Measurements from ENCODE around the gene EPAS1.

The EPAS1 gene

DNA sequence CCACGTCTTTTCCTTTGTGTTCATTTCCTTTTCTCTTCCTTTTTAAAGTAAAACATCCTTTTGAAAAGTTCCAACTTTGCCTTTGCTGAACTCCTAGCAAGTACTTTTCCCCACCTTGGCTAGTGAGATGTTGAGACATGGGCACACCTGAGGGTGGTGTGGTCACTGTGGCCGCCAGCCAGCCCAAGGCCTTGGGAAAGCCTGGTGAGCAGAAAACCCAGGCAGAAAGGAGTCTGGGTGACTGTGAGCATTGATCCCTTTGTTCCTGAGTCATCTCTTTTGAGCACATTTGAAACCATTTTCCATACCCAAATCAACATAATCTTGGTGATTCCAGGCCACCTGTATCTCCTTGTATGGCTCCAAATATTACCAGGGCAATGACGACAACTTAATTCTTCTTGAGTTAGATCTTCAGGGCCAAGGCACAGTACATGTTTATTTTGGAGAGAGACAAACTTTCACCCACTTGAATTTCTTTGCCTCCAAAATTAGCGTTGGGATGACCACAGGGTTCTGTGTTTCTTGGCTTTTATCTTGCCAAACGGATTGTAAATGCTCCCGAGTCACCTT is 14.5 kb downstream of the EPAS1 start:
- in situ Hi-C loops (cut with MboI; ENCODE audit: low sequenced_read_pairs, unreplicated experiment), result no loop called here
- no peak for DNase-seq (ENCODE audit: low spot score)
- TF ChIP-seq, protein P1, sequence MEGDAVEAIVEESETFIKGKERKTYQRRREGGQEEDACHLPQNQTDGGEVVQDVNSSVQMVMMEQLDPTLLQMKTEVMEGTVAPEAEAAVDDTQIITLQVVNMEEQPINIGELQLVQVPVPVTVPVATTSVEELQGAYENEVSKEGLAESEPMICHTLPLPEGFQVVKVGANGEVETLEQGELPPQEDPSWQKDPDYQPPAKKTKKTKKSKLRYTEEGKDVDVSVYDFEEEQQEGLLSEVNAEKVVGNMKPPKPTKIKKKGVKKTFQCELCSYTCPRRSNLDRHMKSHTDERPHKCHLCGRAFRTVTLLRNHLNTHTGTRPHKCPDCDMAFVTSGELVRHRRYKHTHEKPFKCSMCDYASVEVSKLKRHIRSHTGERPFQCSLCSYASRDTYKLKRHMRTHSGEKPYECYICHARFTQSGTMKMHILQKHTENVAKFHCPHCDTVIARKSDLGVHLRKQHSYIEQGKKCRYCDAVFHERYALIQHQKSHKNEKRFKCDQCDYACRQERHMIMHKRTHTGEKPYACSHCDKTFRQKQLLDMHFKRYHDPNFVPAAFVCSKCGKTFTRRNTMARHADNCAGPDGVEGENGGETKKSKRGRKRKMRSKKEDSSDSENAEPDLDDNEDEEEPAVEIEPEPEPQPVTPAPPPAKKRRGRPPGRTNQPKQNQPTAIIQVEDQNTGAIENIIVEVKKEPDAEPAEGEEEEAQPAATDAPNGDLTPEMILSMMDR (IDR thresholded peaks at IDR 0.05; ENCODE audit: borderline replicate concordance, control extremely low read depth, extremely low read depth, insufficient read depth, missing control alignments), result no peak

DNA sequence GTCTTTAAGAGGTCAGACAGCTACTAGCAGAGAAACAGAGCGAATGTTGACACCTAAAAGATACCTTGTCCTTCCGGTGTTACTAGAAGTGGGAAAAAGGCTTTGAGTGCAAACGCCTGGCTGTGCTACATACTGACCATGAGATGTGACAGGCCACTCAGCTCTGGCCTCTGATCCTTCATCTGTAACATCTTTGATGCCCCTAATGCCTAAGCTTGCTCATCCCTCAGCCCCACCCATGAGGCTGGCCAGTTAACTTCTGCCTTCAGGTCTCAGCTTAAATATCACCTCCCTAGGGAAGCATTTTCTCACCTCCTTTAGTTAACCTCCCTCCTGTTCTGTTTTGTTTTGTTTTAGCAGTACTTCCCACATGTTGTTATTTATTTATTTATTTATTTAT is 15.9 kb downstream of the EPAS1 start:
- DNase-seq (ENCODE audit: low spot score), result no peak
- in situ Hi-C loops (cut with MboI; ENCODE audit: low sequenced_read_pairs, unreplicated experiment), result no loop called here
- TF ChIP-seq, protein P1 (IDR thresholded peaks at IDR 0.05; ENCODE audit: borderline replicate concordance, control extremely low read depth, extremely low read depth, insufficient read depth, missing control alignments), result no peak

DNA sequence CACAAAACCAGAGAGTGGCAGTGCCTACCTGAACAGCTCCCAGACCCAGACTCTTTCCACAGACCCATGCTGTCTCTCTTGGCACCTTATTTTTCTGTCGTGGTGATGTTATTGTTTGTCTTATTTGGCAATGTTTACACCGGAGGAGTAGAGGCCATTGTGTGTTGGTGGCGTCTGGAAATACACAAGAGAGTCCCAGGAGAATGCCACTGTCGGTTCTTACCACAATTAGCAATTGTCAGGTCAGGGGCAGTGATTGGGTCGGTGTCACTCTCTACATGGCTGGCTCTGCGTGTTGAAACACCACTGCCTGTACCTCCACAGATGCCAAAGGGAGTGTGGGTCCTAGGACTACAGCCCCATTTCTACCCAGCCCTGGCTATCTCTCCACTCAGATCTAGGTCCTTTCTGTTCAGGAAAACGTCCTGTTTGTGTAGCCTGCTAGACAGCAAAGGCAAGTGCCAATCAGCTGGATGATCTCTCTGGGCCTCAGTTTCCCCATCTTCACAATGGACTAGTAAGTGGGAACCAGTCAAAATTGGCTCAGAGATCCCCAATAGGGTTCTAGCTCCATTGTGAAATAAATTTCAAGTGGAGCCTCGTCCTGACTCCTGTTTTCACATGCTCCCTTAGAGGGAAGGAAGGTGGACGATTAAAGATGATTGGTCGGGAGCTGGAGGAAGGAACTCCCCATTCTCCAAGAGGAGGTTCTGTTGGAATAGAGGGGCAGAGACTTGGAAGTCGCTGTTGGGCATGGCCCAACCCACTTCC is 17.0 kb downstream of the EPAS1 start:
- no peak for DNase-seq (ENCODE audit: low spot score)
- in situ Hi-C loops (cut with MboI; ENCODE audit: low sequenced_read_pairs, unreplicated experiment), result no loop called here
- TF ChIP-seq, protein P1 (IDR thresholded peaks at IDR 0.05; ENCODE audit: borderline replicate concordance, control extremely low read depth, extremely low read depth, insufficient read depth, missing control alignments), result no peak

DNA sequence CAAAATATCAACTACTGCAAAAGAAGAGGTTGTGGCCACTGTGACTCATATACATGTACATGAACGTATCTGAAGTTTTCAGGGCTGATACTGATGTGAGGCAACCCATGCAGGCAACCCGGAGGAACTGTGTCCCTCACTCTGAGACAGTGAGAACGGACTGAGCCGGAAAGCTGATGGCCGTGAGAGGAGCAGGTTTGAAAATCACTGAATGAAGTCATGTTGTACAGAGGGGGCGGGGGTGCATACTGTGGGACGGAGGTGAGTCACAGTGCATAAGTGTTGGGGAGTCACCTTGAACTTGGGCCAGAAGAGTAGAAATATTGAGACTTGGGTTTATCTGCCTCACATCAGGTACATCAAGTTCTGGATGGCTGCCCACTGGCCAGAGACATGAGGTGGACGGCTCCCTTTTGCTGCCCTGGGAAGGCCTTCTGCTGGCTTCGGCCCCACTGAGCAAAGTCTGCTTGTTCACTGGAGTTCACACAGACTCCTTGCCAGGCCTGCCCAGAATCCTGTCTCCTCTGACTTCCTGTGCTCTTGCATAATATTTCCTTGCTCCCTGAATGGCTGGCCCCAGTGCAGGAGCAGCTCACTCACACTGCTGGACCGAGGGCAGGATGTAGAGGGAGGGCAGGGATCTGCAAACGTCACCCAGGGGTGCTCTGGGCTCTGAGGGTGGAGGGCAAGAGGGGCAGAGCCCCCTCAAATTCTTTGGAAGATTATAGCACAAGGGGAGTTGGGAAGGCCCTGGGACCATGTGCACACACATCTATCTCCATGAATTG is 18.1 kb downstream of the EPAS1 start:
- DNase-seq (ENCODE audit: low spot score), result no peak
- TF ChIP-seq, protein P1 (IDR thresholded peaks at IDR 0.05; ENCODE audit: borderline replicate concordance, control extremely low read depth, extremely low read depth, insufficient read depth, missing control alignments), result no peak
- in situ Hi-C loops (cut with MboI; ENCODE audit: low sequenced_read_pairs, unreplicated experiment), result no loop called here

DNA sequence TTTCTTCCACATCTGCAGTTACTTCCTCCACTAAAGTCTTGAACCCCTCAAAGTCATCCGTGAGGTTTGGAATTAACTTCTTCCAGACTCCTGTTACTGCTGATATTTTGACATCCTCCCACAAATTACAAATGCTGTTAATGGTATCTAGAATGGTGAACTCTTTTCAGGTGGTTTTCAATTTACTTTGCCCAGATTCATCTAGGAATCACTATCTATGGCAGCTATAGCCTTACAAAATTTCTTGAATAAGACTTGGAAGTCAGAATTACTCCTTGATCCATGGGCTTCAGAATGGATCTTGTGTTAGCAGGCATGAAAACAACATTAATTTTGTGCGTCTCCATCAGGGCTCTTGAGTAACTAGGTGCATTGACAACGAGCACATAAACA is 19.9 kb downstream of the EPAS1 start:
- no peak for DNase-seq (ENCODE audit: low spot score)
- in situ Hi-C loops (cut with MboI; ENCODE audit: low sequenced_read_pairs, unreplicated experiment), result no loop called here
- TF ChIP-seq, protein P1 (IDR thresholded peaks at IDR 0.05; ENCODE audit: borderline replicate concordance, control extremely low read depth, extremely low read depth, insufficient read depth, missing control alignments), result no peak

DNA sequence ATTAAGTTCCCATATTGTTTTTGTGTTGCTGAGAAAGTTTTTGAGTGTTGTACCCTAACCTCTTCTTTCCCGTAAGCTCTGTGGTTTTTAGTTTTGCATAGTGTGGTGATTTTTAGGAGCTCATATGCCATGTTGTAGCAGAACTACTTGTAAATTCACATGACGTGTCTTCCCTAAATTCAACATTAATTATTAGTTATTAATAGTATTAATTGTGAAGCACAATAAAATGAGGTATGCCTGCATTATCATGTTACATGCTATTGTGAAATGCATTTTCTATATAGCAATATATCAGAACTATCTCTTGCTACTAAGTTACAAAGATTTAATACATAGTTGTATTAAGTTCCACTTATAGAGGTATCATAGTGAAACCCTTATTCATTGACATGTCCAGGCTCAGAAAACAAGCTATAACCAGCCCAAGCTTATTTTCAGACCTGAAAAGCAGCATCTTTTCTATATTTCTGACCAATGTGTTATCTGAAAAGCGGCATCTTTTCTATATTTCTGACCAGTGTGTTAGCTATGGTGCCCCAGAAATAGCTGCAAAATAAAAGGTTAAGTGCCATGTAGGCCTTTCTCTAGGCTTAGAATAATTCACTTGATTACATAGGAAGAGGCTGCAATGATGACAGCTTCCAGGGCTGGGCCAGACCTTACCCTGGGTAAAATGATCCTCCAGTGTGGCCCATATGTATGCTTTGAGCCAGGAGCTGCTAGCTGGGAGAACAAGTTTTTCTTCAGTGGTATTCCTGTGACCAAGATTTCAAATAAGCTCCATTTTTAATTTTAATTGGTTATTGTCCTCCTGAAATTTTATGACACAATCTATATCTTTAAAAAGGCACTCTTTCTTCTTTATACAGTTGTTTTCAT is 21.6 kb downstream of the EPAS1 start:
- in situ Hi-C loops (cut with MboI; ENCODE audit: low sequenced_read_pairs, unreplicated experiment), result no loop called here
- DNase-seq (ENCODE audit: low spot score), result no peak
- TF ChIP-seq, protein P1 (IDR thresholded peaks at IDR 0.05; ENCODE audit: borderline replicate concordance, control extremely low read depth, extremely low read depth, insufficient read depth, missing control alignments), result no peak

Measured in GM13976 (cell line).